Ammon's horn (tissue), 1 donor: ENCODE measurements around the gene ZNF236.
A peak's percentile ranks its signal among the peaks of the same experiment; 100 is the strongest.

ENCODE experiments used
- DNase-seq: peaks from one replicate; pipeline ENCODE4 v3.0.0-alpha.2; 2016; ENCODE audit warnings: low spot score

Gene ZNF236

GRCh38 chr18:76859474-76860339 lies 37.4 kb downstream of the ZNF236 start:
- no peak for DNase-seq

DNA sequence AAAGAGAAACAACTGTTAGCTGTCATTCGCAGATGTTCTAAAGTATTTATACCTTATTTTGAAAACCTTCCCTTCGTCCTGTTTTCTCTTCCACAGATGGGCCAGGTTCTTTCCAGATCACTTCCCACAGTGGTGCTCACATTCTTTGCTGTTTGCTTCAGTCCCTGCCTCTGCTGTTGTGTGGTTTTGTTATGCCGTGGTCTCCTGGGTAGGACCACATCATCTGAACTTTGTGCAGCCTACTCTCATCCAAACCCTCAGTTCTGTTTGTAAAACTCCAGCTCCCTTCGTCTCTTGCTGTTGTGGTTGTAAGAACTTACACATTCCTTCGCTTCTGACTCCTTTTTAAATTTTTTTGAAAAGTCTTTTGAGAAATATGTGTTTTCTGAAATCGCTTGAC lies 38.1 kb downstream of the ZNF236 start:
- no peak for DNase-seq

GRCh38 chr18:76866666-76867065 lies 44.3 kb downstream of the ZNF236 start:
- DNase-seq: no peak

DNA sequence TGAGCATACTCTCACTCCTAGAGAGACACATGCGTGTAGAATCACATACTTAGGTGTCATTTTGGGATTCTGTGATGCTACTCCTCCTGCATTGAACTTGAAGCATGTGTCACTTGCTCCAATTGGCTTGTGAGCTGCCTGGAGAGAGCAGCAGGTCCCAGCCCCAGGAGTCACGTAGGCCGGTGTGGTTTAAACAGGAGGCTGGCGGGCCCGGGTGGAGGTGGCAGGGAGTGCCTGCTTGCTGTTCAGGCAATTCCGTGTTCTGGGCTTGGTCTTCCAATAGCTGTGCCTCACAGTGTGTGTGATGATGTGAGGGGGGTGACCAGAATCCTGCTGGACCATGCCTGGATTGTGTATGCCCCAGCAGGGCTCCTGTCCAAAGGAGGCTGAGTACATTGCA lies 51.0 kb downstream of the ZNF236 start:
- DNase-seq: no peak

- DNase-seq: no peak
Observed at GRCh38 chr18:76873713-76874112, 51.4 kb downstream of the ZNF236 start.

- no peak for DNase-seq
Observed at GRCh38 chr18:76874642-76875389, 52.5 kb downstream of the ZNF236 start.

DNA sequence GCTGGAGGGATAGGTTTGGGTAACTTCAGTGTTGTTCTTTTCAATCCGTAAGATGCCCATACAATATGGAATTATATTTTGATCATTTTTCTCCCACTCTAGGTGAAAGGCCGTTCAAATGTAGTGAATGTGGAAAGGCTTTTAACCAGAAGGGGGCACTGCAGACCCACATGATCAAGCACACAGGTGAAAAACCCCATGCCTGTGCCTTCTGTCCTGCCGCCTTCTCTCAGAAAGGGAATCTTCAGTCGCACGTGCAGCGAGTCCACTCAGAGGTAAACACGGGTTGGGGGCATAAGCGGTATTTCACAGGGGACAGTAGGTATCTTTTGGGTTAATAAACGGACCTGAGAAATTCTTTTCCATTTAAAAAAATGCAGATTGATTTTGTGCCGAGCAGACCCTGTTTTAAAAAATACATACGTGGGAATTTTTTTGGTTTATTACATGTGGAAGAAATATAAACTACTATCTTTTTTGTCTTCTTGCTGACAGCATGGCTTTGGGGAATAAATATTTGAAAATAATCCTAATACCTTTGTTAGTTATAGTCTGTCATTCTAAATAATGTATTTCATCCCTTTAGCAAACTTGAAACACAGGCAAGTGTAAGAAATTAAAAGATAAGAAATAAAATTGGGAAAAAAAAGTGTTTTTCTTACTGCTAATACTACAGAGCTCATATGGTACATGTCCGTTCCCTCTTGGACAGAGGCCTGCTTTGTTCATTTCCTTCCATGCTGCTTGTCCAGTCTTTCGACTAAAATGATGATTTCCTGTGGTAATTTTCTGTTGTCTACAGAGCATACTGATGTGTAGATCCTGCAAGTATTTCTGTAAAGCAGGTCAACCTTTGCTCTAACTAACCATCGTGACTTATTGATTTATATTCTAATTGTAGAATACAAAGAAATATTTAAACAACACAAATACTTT lies 53.3 kb downstream of the ZNF236 start:
- DNase-seq: peak; percentile 66

- DNase-seq: no peak
Observed at GRCh38 chr18:76878426-76878825, 56.1 kb downstream of the ZNF236 start.

GRCh38 chr18:76880026-76880425 lies 57.7 kb downstream of the ZNF236 start:
- DNase-seq: no peak

DNA sequence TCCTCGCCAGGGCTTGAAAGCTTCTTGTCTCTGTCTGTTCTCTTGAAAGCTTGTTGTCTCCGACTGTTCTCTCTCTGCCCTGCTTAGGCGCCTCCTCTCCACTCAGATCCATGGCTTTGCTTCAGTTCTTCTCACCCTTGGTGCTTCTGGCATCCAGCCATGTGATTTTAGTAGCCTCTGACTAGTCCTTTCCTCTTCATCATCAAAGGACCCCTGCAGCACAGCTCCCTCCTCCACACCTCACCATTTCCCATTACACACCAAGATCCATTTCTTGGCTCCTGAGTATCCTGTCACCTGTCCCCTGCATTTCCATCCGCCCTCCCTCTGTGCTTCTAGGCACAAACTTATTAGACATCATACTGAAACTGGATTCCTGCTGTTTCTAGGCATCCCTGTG lies 59.4 kb downstream of the ZNF236 start:
- DNase-seq: no peak

- no peak for DNase-seq
Observed at GRCh38 chr18:76882146-76882545, 59.8 kb downstream of the ZNF236 start.

DNA sequence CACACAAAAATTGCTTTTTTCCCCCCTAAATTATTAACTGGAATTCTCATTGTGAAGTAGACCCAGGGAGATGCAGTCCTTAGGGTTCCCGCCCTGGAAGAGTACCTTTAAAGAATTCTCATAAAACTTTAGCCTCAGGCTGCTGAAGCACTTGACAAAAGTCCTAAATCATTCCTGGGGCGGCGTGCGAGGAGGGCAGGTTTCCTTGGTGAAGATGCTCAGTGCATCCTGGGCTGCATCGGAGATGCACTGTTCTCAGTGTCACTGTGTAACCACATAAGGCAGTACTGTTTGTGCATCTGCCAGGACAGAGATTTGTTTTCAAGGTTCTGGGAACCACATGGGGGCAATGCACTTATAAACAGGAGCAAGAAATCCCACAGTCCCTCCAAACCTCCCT lies 62.6 kb downstream of the ZNF236 start:
- no peak for DNase-seq

DNA sequence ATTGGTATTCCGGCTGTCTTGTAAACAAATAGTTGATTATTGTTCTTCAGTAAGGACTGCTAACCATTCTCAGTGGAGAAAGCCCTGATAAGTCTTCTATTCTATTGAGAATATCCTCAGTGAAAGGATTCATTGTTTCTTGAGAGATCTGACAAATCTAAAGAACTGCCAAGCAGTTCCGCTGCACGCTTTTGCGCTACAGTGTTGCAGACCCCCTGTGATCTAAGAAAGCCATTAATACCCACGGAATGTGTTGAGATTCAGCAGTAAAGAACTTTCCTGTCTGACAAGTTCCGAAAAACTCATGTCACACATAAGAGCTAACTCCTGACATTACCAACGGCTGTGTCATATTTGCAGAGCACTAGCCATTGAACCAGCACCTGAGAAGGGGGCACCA lies 63.8 kb downstream of the ZNF236 start:
- no peak for DNase-seq

- DNase-seq: no peak
Observed at GRCh38 chr18:76889091-76889699, 66.8 kb downstream of the ZNF236 start.

- DNase-seq: peak; percentile 27
Observed at GRCh38 chr18:76892832-76893231, 70.5 kb downstream of the ZNF236 start.

DNA sequence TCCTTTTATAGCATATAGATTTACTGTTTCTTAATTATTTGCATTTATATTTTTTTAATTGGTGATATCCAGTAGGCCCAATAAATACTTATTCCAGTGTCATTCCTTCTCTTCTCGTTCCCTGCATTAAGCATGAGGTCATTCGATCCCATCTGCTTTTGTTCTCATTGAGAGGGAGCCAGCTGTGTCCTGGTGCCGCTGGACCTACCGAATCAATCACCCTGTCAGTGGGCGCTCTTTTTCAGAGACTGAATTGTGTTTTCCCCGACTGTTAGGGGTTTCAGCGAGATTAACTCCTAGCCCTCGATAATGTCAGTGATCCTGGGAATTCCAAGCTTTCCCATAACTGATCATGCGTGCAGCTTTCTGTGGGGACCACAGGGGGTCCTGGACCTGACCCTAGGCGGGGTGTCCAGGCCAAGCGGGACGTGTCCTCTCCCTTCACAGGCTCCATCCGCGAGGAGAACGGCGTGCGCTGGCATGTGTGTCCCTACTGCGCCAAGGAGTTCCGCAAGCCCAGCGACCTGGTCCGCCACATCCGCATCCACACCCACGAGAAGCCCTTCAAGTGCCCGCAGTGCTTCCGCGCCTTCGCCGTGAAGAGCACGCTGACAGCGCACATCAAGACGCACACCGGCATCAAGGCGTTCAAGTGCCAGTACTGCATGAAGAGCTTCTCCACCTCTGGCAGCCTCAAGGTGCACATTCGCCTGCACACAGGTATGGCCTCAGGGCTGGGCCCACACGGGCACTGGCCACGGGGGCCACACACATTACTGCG lies 72.4 kb downstream of the ZNF236 start:
- no peak for DNase-seq

- DNase-seq: no peak
Observed at GRCh38 chr18:76895498-76895897, 73.1 kb downstream of the ZNF236 start.

DNA sequence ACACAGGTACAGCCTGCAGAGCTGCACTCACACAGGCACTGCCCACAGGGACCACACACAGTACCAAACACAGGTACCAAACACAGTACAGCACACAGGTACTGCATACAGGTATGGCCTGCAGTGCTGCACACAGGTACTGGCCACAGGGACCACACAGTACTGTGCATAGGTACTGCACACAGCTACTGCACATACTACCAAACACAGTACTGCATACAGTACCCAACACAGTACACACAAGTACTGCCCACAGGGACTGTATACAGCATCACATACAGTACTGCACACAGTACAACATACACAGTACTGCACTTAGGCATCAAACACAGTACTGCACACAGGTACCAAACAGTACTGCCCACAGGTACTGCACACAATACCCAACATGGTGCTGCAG lies 74.3 kb downstream of the ZNF236 start:
- no peak for DNase-seq

DNA sequence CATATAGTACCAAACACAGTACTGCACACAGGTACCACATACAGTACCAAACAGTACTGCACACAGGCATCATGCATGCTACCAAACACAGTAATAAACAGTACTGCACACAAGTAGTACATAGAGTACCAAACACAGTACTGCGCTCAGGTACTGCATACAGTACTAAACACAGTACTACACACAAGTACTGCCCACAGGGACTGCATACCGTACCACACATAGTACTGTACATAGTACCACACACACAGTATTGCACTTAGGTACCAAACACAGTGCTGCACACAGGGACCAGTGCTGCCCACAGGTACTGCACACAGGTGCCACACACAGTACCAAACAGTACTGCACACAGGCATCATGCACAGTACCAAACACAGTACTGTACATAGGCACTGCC lies 74.9 kb downstream of the ZNF236 start:
- DNase-seq: no peak

- DNase-seq: no peak
Observed at GRCh38 chr18:76903386-76903785, 81.0 kb downstream of the ZNF236 start.

DNA sequence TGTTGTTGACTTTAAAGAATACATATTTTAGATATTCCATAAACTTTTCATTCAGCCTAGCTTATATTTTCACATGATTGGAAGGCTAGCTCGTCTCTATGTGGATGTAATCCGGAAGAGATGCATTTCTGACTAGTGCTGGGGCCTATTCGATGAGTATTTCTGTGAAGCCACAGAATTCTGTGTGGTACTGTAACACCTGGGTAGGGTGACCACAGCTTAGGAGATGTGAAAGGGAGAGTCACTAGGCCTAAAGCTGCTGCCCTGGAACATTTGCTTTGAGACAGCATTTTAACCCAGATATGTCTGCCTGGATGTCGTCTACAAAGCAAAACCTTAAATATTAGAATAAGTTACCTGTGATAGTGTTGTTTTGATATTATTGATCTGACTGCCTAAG lies 83.5 kb downstream of the ZNF236 start:
- DNase-seq: no peak
